ENCODE measurements around the gene VWA8. TPM values are rescaled to one million over a fixed set of nuclear protein-coding genes. Genes with fewer than 3 reads are reported as not detected.
"Not testable (repeated sequence)": the region's sequence is repeated elsewhere in the genome, so short reads cannot be mapped to it uniquely, and the experiment has no call there.

VWA8 gene
- total RNA-seq, 4 donors from 2014 or later: 27.7 to 47.7 (median 39.5) TPM

- no peak for DNase-seq
- Histone ChIP-seq H3K27ac (no peak overlapping the region), H3K4me3 (no peak overlapping the region), H3K9me3 (no peaks in the 10 kb centered on the region), H3K27me3 (no peaks in the 10 kb centered on the region), H3K4me1 (no peaks in the 10 kb centered on the region), H3K36me3 (peaks cover 0 to 13% (median 0%) of the 10 kb centered on the region in 3 donors)
- TF ChIP-seq POLR2A (IDR thresholded peaks at IDR 0.05): no peak
- TF ChIP-seq CTCF (IDR thresholded peaks at IDR 0.05): no peak
Measured at GRCh38 chr13:41577436-41577835, 383.5 kb downstream of the VWA8 start.

DNA sequence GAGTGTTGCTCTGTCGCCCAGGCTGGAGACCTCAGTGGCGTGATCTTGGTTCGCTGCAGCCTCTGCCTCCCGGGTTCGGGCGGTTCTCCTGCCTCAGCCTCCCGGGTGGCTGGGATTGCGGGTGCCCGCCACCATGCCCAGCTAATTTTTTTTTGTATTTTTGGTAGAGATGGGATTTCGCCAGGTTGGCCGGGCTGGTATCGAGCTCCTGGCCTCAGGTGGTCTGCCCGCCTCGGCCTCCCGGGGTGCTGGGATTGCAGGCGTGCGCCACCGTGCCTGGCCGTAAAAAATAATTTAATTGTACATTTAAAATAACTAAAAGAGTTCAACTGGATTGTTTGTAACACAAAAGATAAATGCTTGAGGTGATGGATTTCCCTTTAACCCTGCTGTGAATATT lies 387.3 kb downstream of the VWA8 start:
- H3K4me1 ChIP-seq, H3K27me3 ChIP-seq, DNase-seq, H3K9me3 ChIP-seq, H3K4me3 ChIP-seq, H3K27ac ChIP-seq: not testable (repeated sequence)
- peaks cover 0 to 24% (median 0%) of the 10 kb centered on the region in 3 donors for H3K36me3 ChIP-seq

- H3K27ac ChIP-seq, H3K4me1 ChIP-seq: not testable (repeated sequence)
- H3K36me3 ChIP-seq: peaks cover 0 to 38% (median 0%) of the 10 kb centered on the region in 3 donors
Measured at GRCh38 chr13:41571817-41572340, 389.0 kb downstream of the VWA8 start.

DNA sequence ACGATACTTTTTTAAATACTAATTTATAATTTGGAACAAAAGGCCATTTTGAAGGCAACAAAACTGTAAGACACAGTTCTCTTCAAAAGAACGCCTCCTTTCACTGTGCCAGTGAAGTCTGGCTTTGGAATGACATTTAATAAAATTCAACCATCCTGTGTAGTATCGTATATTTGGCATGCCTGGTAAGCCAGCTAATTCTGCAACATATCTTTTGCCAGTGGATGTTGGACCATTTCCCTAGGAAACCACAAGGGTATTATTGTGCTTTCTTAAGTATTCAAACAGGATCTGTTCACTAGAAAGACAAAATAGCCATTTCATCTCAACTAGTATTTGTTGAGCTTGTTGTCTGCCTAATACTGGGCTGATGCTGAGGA lies 391.9 kb downstream of the VWA8 start:
- DNase-seq: no peak
- H3K27ac ChIP-seq: no peak overlapping the region

More at GRCh38 chr13:41571817-41572340, 389.0 kb downstream of the VWA8 start:
- H3K4me3 ChIP-seq, H3K27me3 ChIP-seq, H3K9me3 ChIP-seq: not testable (repeated sequence)
- DNase-seq: peak in 1 of 3 donors; percentile 31

GRCh38 chr13:41568143-41568971 lies 392.6 kb downstream of the VWA8 start:
- Histone ChIP-seq H3K36me3 (peaks cover 0 to 28% (median 0%) of the 10 kb centered on the region in 3 donors), H3K4me1 (no peaks in the 10 kb centered on the region), H3K4me3 (no peak overlapping the region), H3K27ac (no peak overlapping the region), H3K27me3 (no peaks in the 10 kb centered on the region), H3K9me3 (no peaks in the 10 kb centered on the region)
- DNase-seq: no peak
- TF ChIP-seq POLR2A (IDR thresholded peaks at IDR 0.05) (no peak), CTCF (IDR thresholded peaks at IDR 0.05) (no peak)

More for the DNA sequence above, 391.9 kb downstream of the VWA8 start:
- no peaks in the 10 kb centered on the region for H3K4me1 ChIP-seq
- no peaks in the 10 kb centered on the region for H3K9me3 ChIP-seq
- TF ChIP-seq CTCF (IDR thresholded peaks at IDR 0.05) (no peak), POLR2A (IDR thresholded peaks at IDR 0.05) (no peak)
- H3K27me3 ChIP-seq: no peaks in the 10 kb centered on the region
- peaks cover 0 to 28% (median 0%) of the 10 kb centered on the region in 3 donors for H3K36me3 ChIP-seq
- H3K4me3 ChIP-seq: no peak overlapping the region

- Histone ChIP-seq H3K9me3 (no peaks in the 10 kb centered on the region), H3K27me3 (no peaks in the 10 kb centered on the region), H3K36me3 (peaks cover 0 to 28% (median 0%) of the 10 kb centered on the region in 3 donors), H3K4me1 (no peaks in the 10 kb centered on the region), H3K27ac (no peak overlapping the region), H3K4me3 (no peak overlapping the region)
- no peak for DNase-seq
- no peak for TF ChIP-seq POLR2A (IDR thresholded peaks at IDR 0.05)
Measured at GRCh38 chr13:41567363-41567762, 393.5 kb downstream of the VWA8 start.

GRCh38 chr13:41565846-41566245 lies 395.1 kb downstream of the VWA8 start:
- TF ChIP-seq CTCF (IDR thresholded peaks at IDR 0.05): no peak
- TF ChIP-seq POLR2A (IDR thresholded peaks at IDR 0.05): no peak
- no peak overlapping the region for H3K27ac ChIP-seq
- H3K27me3 ChIP-seq: no peaks in the 10 kb centered on the region
- H3K36me3 ChIP-seq: peaks cover 0 to 24% (median 0%) of the 10 kb centered on the region in 3 donors
- no peak overlapping the region for H3K4me3 ChIP-seq
- H3K4me1 ChIP-seq: no peaks in the 10 kb centered on the region
- DNase-seq: no peak
- H3K9me3 ChIP-seq: no peaks in the 10 kb centered on the region
